Karpas-422 (cell line): ENCODE data around the gene RAD17. TPM values are rescaled to one million over a fixed set of nuclear protein-coding genes. Genes with fewer than 3 reads are reported as not detected.
"Not testable (repeated sequence)": the region's sequence is repeated elsewhere in the genome, so short reads cannot be mapped to it uniquely, and the experiment has no call there.

Experiments used
- DNase-seq: peaks from one replicate; pipeline ENCODE4 v3.0.0-alpha.2; 2015
- H2AFZ ChIP-seq: fragments of 200-600 bp; sonication (generic); 2 replicates; pipeline ENCODE4 v1.6.1; 2014; ENCODE audit warnings: antibody characterized with exemption, low read length, mixed read lengths
- H3K27ac ChIP-seq: fragments of 200-600 bp; sonication (generic); 2 replicates; pipeline ENCODE4 v1.5.1; 2014; ENCODE audit warnings: mild to moderate bottlenecking, low read length, moderate library complexity
- H3K27me3 ChIP-seq: fragments of 200-600 bp; sonication (generic); 2 replicates; pipeline ENCODE4 v1.6.1; 2014; ENCODE audit warnings: low read length, mixed read lengths
- H3K36me3 ChIP-seq: fragments of 200-600 bp; sonication (generic); 2 replicates; pipeline ENCODE4 v1.6.1; 2014; ENCODE audit warnings: low read length, mixed read lengths; ENCODE audit not compliant: insufficient read depth
- H3K4me1 ChIP-seq: fragments of 200-600 bp; sonication (generic); 2 replicates; pipeline ENCODE4 v1.6.1; 2014; ENCODE audit warnings: mild to moderate bottlenecking, low read length, mixed read lengths
- H3K4me2 ChIP-seq: fragments of 200-600 bp; sonication (generic); 2 replicates; pipeline ENCODE4 v1.6.1; 2014; ENCODE audit warnings: low read length, low read depth, mild to moderate bottlenecking; ENCODE audit not compliant: poor library complexity, severe bottlenecking
- H3K4me3 ChIP-seq: fragments of 200-600 bp; sonication (generic); 2 replicates; pipeline ENCODE4 v1.5.1; 2014; ENCODE audit warnings: mild to moderate bottlenecking, antibody characterized with exemption, low read length, mixed read lengths
- H3K79me2 ChIP-seq: fragments of 200-600 bp; sonication (generic); 2 replicates; pipeline ENCODE4 v1.6.1; 2014; ENCODE audit warnings: mild to moderate bottlenecking, low read length, mixed read lengths
- H3K9ac ChIP-seq: fragments of 200-600 bp; sonication (generic); 2 replicates; pipeline ENCODE4 v1.6.0; 2014; ENCODE audit warnings: low read length
- H3K9me2 ChIP-seq: fragments of 200-600 bp; sonication (generic), shearing (Covaris generic); replicated peaks from 2 replicates; pipeline ENCODE4 v1.6.0; 2014; ENCODE audit warnings: mild to moderate bottlenecking, low read length, moderate library complexity; ENCODE audit not compliant: insufficient read depth
- H3K9me3 ChIP-seq: fragments of 300-700, 200-600 bp; sonication (generic); 2 replicates; pipeline ENCODE4 v1.6.1; 2014; ENCODE audit warnings: low read length, mixed read lengths
- H4K20me1 ChIP-seq: fragments of 200-600 bp; sonication (generic); 2 replicates; pipeline ENCODE4 v1.6.1; 2014; ENCODE audit warnings: mild to moderate bottlenecking, antibody characterized with exemption, low read length, low read depth; ENCODE audit not compliant: insufficient read depth
- total RNA-seq: library from RNA; depleted of rRNA; stranded (reverse); fragments of >200 nt; shearing (Covaris generic); gene quantifications from 2 replicates; pipeline ENCODE4 v1.2.3, GENCODE V29; 2014; ENCODE audit warnings: low replicate concordance; rRNA removed

The RAD17 gene
- total RNA-seq, 1 experiment from 2014 or later, result 61.7 TPM

GRCh38 chr5:69455428-69455988 lies 85.9 kb downstream of the RAD17 start:
- H3K36me3 ChIP-seq, H3K9me2 ChIP-seq, H3K27ac ChIP-seq, H3K79me2 ChIP-seq, H3K4me2 ChIP-seq, H2AFZ ChIP-seq, H3K4me1 ChIP-seq, H3K9me3 ChIP-seq, DNase-seq, H3K9ac ChIP-seq, H3K4me3 ChIP-seq, H3K27me3 ChIP-seq, H4K20me1 ChIP-seq: not testable (repeated sequence)

- H3K9ac ChIP-seq, result no peak overlapping the region
- no peaks in the 10 kb centered on the region for H3K36me3 ChIP-seq
- H3K4me1 ChIP-seq, result no peaks in the 10 kb centered on the region
- H3K27me3 ChIP-seq, result no peaks in the 10 kb centered on the region
- H2AFZ ChIP-seq, result no peak overlapping the region
- no peak overlapping the region for H3K27ac ChIP-seq
- H4K20me1 ChIP-seq, result no peaks in the 10 kb centered on the region
- H3K9me2 ChIP-seq, result no peaks in the 10 kb centered on the region
- no peak overlapping the region for H3K4me3 ChIP-seq
- no peaks in the 10 kb centered on the region for H3K9me3 ChIP-seq
- H3K4me2 ChIP-seq, result no peak overlapping the region
- H3K79me2 ChIP-seq, result no peaks in the 10 kb centered on the region
- DNase-seq, result no peak
Observed at GRCh38 chr5:69462170-69462569, 92.6 kb downstream of the RAD17 start.

Other genes starting within 250 kb of the RAD17 start
- gene CCNB1, start 202.7 kb upstream of the RAD17 start, total RNA-seq, result 58.5 and 96.4 TPM in 2 replicates
- 34.1 and 37.0 TPM in 2 replicates for gene CENPH, start 180.2 kb upstream of the RAD17 start, total RNA-seq
- 42.1 and 47.1 TPM in 2 replicates for gene CDK7, start 134.9 kb upstream of the RAD17 start, total RNA-seq
- gene CCDC125, start 37.0 kb upstream of the RAD17 start, total RNA-seq, result 7.8 and 8.9 TPM in 2 replicates
- 48.5 and 56.0 TPM in 2 replicates for gene AK6, start 298 bp upstream of the RAD17 start, total RNA-seq
- gene TAF9, start 298 bp upstream of the RAD17 start, total RNA-seq, result 74.5 and 109 TPM in 2 replicates
- 0.11 and 0.48 TPM in 2 replicates for gene MARVELD2, start 45.3 kb downstream of the RAD17 start, total RNA-seq
- gene OCLN, start 123.0 kb downstream of the RAD17 start, total RNA-seq, result 2.8 and 3.5 TPM in 2 replicates
- 35.2 and 69.8 TPM in 2 replicates for gene GTF2H2C, start 190.4 kb downstream of the RAD17 start, total RNA-seq